Suprapubic skin (tissue), 4 donors: ENCODE results near the gene SKI.

ENCODE experiments used
- CTCF ChIP-seq, 2 donors: fragments of 200-600 bp in 1 of 2; fragments of 450-650 bp in 1 of 2; sonication (generic) in 1 of 2; IDR thresholded peaks; one replicate each; pipeline ENCODE4 v1.5.1; 2016 to 2019; ENCODE audit warnings: antibody characterized with exemption in 2 of 2, mild to moderate bottlenecking in 1 of 2, moderate library complexity in 1 of 2
- POLR2A ChIP-seq, 2 donors: fragments of 450-650 bp; IDR thresholded peaks; one replicate each; pipeline ENCODE4 v1.6.1; 2017; ENCODE audit warnings: antibody characterized with exemption in 2 of 2, mild to moderate bottlenecking in 2 of 2, moderate library complexity in 2 of 2
- POLR2AphosphoS5 ChIP-seq, 3 donors: sonication (generic); formaldehyde crosslinking; IDR thresholded peaks; one replicate each; pipeline ENCODE4 v1.6.1; 2017; ENCODE audit warnings: antibody characterized with exemption in 3 of 3

- TF ChIP-seq CTCF (IDR thresholded peaks at IDR 0.05) (no peak), POLR2A (IDR thresholded peaks at IDR 0.05) (no peak), POLR2AphosphoS5 (IDR thresholded peaks at IDR 0.05) (no peak)
Observed at GRCh38 chr1:2208309-2209239, 19.5 kb upstream of the SKI start.
